GM21423 (cell line): ENCODE data around the gene KCNN3.

Experiments
- ATAC-seq: cut with Tn5 transposase; IDR thresholded peaks from one replicate; pipeline ENCODE4 v1.9.1; 2021; ENCODE audit warnings: mild to moderate bottlenecking, moderate library complexity; ENCODE audit not compliant: unreplicated experiment

KCNN3 gene

DNA sequence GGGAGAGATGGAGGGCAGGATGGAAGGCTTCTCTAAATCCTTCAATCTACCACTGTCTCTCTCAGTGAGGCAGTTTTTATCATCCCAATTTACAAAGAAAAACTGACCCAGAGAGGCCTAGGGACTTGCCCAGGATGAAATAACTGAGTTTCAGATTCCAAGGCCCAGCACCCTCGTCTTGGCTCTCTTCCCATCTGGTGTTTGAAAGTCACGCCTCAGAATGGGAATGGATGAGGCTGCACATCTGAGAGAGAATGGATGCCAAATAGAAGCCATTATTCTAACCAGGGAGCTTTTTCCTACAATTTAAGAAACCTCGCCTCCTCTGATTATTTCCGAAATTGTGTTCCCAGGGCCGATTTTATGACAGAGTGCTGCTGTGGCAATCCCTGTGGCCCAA is 10.6 kb upstream of the KCNN3 start:
- no peak for ATAC-seq

DNA sequence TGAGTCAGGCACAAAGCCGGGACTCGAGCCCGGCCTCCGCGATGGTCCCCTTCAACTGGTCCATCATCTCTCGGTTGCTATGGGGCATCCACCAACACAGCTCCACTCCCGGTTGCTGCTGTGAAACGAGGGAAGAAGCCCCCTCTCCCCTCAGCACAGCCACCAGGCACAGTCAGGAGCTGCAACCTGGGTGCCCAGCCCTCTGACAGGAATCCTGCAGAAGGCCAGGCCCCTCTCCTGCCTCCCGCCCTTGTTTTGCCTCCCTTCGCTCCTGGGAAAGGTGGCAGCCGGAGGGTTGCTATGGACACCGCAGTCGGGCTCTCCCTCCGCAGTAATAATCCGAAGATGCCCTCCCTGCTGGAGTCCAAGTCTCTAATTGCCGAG is 8.9 kb upstream of the KCNN3 start:
- ATAC-seq = no peak

DNA sequence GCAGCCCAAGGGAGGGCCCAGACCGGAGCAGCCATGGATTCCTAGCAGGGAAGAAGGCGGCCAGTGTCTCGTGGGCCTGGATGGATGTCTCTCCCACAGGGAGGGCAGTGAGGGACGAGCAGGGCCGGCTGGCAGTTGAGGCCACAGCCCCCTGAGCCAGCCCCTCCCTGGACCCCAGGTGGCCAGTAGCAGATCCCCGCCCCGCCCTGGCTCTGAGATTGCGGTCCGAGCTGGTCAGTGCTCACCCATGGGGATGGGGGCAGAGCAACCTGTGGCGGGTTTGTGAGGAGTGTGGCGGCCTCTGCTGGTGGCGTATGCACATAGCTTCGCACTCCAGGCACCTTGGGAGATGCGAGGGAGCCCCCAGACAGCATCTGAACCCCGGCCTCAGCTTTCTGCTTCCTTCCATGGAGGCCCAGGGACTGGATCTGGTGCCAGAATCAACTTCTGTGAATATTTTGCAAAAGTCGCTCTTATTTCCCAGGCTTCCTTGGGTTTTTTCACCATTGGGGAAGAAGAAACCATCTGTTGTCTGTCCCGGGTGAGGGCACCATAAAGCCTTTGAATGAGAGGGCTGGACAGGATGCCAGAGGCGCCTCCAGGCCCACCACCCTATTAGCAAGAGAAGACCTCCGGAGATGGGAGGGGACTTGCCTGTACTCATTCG is 8.4 kb upstream of the KCNN3 start:
- no peak for ATAC-seq

DNA sequence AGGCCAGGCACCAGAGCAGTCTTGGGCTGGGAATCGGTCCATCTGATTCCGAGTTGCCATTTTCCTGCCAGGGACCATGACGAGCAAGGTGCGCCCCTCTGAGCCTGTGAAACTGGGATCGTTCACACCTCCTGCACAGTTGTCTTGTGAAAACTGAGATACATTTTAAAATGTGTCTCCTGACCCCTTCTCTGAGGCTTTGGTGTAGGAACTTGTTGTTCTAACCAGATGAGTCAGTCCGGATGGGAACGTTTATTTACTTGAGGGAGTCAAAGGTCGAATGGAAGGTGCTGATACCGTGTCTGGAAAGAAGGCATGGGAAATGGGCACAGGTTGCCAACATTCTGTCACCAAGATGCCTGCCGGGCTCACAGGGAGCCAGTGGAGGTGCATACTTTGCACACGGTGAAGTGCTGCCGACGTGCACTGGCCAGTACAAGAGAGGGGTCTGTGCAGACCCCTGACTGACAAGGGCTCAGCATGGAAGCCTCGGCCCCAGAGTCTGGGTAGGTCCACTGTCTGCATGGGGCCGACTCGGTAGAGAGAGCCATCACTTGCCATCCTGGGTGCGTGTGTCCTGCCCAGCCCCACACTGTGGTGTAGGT is 7.4 kb upstream of the KCNN3 start:
- no peak for ATAC-seq

DNA sequence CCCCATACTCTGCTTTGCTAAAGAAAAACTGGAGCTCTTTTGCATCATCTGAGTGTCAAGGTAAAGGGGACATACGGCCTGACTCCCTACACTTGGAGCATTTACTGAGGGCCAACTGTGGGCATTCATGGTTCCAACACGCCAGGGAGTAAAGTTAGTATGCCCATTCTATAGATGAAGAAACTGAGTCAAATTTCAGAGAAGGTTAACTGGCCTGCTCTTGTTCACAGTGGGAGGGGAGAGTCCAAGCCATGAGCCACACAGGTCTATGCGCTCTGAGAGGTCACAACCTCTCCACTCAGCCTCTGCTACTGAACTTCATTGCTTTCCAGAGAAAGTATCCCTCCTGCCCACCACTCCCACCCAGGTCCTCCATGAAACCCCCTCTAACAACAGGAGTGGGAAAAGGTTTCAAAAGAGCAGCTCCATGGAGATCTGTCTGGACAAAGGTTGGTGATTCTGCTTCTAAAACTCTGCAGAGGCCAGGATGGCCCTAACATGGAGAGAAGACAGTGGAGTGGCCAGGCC is 6.8 kb upstream of the KCNN3 start:
- ATAC-seq = no peak

DNA sequence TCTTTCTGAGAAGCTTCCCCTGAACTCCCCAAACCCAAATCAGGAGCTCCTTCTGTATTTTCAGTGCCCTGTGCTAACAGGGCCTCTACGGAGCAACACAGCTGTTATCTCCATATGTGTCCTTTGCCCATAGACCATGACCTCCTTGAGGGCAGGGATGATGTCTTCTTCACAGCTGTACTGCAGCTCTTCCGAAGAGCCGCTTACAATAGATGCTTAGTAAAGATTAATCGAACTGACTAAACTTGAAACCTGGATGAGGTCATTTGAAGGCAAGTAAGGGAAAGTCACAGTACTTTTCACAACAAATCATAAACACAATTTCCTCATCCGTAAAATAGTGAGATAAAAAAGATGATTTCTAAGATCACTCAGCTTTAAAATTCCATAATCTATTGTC is 4.4 kb upstream of the KCNN3 start:
- ATAC-seq = no peak

DNA sequence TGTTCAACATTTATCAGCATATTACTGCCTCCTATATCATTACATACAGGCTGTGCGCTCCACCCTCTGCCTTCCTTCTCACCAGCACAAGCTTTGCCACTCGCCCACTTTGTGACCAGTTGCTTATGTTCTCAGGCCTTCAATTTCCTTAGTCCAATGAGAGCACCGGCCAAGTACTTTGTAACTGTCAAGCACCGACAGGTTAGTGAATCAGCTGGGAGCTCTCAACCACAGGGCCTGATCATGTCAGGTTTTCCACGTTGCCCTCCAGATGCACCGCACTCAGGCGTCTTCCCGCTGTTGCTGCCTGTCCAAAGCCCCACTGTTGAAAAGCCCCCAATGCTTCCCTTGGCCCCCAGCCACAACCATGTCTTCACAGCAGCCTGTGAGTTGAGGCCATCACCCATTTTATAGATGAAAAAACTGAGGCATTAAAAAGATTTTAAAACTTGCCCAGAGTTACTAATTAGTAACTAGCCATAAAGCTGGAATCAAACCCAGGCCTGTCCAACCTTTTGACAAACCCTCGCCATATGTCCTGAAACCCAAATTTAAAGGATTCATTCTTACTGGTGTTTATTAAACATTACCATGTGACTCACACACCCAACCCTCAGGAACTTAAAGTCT is 3.4 kb upstream of the KCNN3 start:
- ATAC-seq = no peak

DNA sequence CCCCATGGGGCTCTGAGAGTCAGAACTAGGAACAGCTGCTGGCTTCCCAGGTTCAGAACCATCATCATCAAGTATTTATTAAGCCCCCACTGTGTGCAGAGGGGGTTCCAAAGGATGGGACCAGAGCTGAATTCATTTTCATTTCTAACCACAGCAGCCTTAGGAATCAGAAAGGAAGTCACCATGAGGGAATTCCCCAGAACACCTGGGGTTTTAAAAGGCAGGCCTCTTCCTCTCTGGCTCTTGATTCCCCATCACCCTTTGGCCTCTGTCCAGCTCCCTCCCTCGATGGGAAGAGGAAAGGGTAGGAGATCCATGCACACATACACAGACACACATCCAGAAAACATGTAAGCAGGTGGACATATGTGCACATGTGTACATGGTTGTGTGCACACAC is 1.3 kb upstream of the KCNN3 start:
- ATAC-seq = no peak

DNA sequence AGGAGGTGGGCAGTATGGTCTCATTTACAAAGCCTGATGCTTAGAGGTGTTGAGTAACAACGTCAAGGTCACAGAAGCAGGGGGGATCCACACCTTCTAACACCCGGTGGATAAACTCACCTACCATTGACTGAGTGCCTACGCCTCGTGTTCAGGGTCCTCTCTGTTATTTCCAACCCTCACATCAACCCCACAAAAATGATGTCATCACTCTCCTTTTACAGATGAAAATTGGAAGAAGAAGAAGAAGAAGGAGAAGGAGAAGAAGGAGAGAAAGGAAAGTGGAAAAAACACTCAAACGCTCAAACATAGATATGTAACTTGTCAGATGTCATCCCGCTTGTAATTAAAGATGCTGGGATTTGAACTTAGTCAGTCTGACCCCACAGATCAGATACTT is 653 bp upstream of the KCNN3 start:
- ATAC-seq = no peak

DNA sequence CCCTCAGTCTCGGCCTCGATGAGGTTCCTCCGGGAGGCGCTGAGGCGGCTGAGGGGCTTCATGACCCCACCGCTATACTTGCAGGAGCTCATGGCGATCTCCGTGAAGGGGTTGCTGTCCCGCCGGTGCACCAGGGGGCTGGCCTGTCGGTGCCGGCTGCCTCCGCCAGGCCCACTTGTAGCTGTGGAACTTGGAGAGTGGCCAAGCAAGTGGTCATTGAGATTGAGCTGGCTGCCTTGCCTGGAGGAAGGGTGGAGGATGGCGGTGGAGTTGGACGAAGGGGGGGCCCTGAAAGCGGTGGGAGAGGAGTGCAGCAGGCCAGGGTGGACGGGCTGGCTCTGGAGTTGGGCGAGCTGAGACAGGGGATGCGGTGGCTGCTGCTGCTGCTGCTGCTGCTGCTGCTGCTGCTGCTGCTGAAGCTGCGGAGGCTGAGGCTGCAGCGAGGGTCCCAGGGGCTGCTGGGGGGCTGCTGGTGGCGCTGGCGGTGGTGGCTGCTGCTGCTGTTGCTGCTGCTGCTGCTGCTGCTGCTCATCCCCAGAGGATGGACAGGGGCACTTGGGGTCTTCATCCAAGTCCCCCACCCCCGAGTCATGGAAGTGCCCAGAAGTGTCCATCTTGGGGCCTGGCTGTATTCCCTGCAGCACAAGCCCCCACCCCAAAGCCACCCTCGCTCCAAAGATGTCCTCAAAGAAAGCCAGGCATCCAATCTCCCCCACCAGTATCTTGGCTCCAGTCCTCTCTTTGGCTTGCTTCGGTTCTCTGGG is 548 bp downstream of the KCNN3 start:
- ATAC-seq = no peak

DNA sequence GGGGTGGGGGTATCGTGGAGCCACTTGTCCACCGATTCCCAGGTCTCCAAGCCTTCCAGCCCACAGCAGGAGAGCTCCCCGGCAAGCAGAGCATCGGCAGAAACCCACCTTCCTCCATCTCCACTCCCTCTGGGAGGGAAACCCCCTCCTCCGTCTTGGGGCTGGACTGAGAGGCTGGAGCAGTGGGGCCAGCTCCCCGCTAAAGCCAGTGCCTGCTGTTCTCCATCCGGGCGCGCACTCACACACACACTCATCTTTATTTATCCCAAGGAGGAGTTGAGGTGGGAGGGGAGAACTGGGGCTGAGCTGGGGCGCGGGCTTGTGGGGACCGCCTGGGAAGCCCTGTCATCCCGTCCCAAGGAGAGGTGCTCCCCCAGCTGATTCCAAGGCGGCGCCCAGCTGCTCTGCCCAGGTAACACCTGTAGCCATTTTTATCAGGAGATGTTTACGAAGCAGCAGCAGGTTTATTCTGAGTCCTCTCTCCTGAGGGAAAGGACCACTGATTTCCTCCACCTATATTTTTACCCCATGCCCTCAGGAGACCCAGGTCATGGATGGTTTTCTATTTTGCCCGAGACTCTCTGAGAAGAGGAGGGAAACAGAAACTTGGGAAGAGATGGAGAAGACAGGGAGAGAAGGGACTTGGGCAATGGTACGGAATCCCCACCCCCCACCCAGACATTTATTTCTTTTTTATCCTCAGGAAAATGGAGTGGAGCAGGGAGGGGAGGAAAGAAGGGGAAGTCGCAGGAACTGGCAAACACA is 2.1 kb downstream of the KCNN3 start:
- ATAC-seq = no peak

DNA sequence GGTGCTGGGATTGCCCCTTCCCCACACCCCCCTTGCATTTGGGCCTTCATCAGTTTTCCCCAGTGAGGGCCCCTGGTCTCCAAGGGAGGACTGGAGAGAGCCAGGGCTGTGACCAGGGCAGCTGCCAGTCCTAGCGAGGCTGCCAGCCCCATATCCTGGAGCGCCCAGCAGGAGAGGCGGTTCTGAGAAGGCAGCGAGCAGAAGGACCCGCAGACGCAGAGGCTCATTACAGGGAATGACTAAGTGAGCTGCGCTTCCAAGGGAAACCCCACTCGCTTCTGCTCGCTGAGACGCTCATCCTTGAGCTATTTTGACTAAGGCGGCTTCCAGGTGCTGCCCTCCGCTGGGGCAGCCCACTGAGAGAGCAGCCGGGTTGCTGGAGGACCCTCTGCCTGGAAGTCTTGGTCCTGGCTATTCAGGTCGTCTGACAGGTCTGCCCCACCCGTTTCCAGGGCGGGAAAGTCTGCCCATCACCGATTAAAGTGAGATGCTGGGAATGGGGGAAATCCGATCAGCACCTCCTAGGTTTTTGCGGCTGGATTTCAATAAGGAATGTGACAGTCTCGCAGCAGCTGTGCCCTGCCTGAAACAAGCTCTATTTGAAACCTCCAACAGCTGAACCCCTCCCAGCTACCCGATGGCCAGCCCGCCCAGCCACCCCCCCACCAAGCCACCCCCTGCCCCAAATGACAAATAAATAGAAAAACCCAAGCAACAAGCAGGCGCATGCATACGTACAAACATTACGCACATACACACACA is 2.8 kb downstream of the KCNN3 start:
- ATAC-seq = no peak

DNA sequence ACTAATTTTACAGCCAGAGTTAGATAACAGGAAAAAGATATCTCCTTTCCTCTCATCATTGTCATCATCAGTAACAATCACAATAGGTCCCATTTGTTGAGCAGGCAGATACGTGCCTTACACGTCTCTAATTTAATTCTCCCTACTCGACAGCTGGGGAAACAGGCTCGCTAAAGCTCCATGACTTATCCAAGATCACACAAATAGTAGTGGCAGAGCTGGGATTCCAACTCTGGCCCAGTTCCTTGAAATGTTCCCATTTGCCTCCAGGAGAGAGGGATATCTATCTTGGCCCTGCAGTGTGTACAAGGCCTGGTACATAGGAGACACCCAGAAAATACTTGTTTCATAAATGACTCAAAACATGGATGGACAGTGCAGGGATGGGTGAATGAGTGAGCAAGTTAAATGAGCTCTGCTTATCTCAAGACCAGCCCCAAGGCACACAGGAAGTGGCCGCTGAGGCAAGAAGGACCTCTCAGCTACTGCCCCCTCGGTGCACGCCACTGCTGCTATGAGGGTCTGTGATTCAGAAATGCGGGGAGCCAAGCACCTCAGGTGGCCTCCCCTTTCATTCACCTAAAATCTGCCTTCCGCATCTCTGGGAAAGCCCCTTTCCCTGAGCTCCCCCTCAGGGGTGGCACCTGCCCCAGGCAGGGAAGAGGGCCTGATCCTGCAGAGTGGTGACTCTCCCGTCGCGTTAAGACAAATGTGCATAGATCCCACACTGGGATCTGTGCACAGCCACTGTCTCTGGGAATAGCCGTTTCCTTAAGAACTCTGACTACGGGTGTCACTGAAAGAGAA is 3.6 kb downstream of the KCNN3 start:
- ATAC-seq = no peak

DNA sequence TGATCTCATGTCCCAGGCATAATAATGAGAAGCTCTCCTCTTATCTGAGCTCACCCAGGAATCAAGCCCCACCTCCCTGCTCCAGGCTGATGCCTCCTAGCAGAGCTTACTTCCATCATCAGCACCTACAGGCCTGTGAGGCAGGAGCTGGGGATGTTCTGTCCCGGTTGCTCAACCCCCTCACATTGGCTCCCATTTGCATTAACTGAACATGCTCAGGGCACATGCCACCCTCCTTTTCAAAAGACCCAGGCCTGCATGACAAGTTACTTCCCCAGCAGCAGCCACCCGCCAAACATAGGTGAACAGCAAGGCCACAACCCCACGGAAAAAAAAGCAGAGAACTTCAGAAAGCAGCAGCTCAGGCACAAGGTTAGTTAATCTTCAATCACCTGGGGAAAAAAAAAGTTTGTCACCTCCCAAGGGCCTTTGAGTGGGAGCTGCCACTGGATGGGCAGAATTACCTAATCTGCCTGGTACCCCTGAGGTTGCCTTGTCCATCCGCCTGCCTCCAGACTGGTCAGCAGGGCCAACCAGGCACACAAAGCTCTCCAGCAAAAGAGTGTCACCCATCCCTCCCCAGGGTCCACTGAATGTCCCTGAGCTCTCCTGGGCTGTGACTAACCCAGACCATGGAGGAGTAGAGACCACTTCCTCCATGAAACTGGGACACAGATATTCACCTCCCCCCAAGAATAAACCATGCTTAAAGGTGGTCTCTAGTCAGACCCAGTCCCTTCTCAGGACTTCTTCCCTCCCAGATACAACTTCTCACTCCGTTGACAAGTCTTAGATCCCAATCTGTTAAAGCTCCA is 4.4 kb downstream of the KCNN3 start:
- no peak for ATAC-seq

DNA sequence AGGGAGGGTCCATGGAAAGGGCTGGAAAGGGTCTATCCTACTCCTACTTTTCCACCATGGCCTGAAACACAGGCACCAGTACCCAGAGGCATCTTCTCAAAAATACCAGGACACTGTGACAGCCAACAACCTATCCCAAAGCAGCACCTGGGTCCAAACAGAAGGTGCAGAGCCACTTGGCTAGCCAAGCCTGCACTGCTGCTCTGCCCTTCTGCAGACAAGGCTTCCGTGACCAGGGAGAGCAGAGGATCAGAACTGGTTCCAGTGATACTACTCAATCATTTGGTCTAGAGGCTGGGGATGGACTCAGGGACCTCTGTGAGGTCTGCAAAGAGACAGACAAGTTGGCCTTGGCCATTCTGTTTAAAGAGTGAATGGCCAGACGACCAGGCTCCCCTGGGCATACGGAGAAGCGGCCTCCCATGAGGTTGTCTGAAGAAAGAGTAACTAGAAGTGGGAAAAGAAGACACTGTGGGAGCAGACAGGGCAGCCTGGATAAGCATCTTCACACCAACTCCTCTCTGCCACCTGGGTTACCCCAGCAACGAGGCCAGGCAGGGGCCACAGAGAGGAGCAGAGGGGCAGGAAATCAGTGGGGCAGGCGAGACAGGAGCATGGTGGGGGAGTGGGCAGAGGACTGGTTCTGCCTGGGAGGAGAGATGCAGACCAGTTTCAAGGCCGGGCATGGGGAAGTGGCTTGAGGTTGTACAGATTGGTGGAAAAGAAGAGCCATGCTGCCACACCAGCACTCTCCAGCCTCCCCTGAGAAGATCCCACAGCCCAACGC is 5.7 kb downstream of the KCNN3 start:
- ATAC-seq = no peak

DNA sequence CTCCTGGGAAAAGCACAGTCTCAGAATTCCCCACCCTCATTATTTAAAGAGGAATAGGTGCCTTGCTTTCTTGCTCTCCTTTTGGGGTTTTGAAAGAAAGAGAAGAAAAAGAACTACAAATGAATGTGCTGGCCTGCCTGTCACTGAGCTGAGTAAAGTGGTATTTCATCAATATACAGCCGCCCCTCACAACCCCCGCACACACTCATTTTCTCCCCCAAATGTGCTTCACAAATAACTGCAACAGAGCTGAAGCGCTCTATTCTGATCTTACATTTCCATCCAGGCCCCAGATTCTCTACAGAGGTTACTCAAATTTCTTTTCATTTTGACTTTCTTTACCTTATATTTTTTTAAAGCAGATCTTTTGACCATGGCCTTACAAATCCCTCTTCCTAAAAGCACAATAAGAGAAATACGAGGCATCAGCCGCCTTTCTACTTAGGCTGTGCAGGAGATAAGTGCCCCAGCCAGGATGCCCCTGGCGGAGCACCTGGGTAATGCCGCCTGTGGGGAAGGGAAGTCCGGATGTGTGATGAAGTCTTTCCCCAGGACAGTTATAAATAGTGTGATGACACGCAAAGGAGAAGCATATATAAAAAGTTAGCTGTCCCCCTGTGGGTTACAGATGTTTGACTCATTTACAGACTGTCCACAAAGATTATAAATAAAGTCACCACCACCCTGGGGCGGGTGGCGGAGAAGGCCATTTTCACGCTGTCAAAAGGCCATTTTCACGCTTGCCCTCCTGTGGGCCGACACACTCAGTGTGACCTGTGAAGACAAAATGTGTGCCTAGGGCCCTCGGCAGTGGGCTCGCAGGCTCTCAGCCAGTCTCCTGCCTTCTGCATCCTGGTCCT is 6.5 kb downstream of the KCNN3 start:
- ATAC-seq = peak; percentile 22

DNA sequence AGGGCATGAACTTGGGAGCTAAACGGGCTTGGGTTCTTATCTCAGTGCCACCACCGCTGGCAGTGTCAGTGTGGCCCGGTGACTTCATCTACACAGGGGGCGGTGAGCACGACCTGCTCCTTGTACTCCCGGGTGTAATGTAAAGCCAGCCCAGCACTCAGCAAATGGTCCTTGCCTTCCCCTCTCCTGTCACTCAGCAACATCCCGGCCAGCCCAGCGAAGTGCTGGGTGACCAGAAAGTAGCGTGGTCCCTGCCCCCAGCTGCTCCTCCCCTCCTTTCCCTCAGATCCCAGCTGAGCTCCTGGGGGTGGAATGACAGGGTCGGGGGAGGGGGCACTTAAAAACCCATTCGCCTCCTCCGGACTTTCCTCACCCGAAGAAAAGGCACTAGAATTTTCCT is 7.2 kb downstream of the KCNN3 start:
- ATAC-seq = no peak
